Choroid plexus epithelial cell (primary cell): Measurements from ENCODE around the gene ATP11C.

Experiments
- DNase-seq: peaks from one replicate; pipeline ENCODE4 v3.0.0-alpha.2; 2010; ENCODE audit warnings: low read depth
- H3K4me3 ChIP-seq: 2 replicates; pipeline ENCODE4 v1.5.1; 2011; ENCODE audit warnings: low read depth, mild to moderate bottlenecking, control low read depth, low read length, moderate library complexity
- CTCF ChIP-seq: conservative IDR thresholded peaks from 2 replicates; pipeline ENCODE4 v1.5.1; 2011; ENCODE audit warnings: low read depth, mild to moderate bottlenecking, control low read depth, inconsistent platforms, low read length, moderate library complexity

ATP11C gene

GRCh38 chrX:139883984-139884383, 48.9 kb downstream of the ATP11C start:
- H3K4me3 ChIP-seq, result no peak overlapping the region
- no peak for DNase-seq
- TF ChIP-seq CTCF, result no peak

- peak; percentile 47 for DNase-seq
- no peak overlapping the region for H3K4me3 ChIP-seq
- TF ChIP-seq CTCF, result no peak
These were observed 50.6 kb downstream of the ATP11C start for GRCh38 chrX:139882299-139882698.

GRCh38 chrX:139881572-139881971, 51.3 kb downstream of the ATP11C start:
- no peak for TF ChIP-seq CTCF
- DNase-seq, result peak; percentile 65
- no peak overlapping the region for H3K4me3 ChIP-seq

- TF ChIP-seq CTCF, result no peak
- DNase-seq, result peak; percentile 58
These were observed 51.7 kb downstream of the ATP11C start for GRCh38 chrX:139881130-139881529.

GRCh38 chrX:139877710-139878414, 55.0 kb downstream of the ATP11C start:
- DNase-seq, result peak; percentile 30
- no peak overlapping the region for H3K4me3 ChIP-seq
- no peak for TF ChIP-seq CTCF

More at GRCh38 chrX:139881130-139881529, 51.7 kb downstream of the ATP11C start:
- no peak overlapping the region for H3K4me3 ChIP-seq

GRCh38 chrX:139875841-139876240, 57.0 kb downstream of the ATP11C start:
- no peak overlapping the region for H3K4me3 ChIP-seq
- no peak for TF ChIP-seq CTCF
- DNase-seq, result peak; percentile 49

- no peak for DNase-seq
- TF ChIP-seq CTCF, result no peak
- no peak overlapping the region for H3K4me3 ChIP-seq
These were observed 63.1 kb downstream of the ATP11C start for GRCh38 chrX:139869796-139870195.
